Measurements from ENCODE around the gene TNFSF10. TPM values are rescaled to one million over a fixed set of nuclear protein-coding genes. Genes with fewer than 3 reads are reported as not detected.
"Not testable (repeated sequence)": the region's sequence is repeated elsewhere in the genome, so short reads cannot be mapped to it uniquely, and the experiment has no call there.

Gene TNFSF10
- polyA plus RNA-seq (2013): 11.1 and 12.8 TPM in 2 replicates

- H3K27ac ChIP-seq (ENCODE audit: low read depth, low read length): no peak within 1 kb of the TSS
- H3K27me3 ChIP-seq (ENCODE audit: insufficient read depth, low read length): no peaks in the 10 kb centered on the region
- H3K4me3 ChIP-seq (ENCODE audit: low read depth, low read length): no peak within 1 kb of the TSS
- H3K18ac ChIP-seq (ENCODE audit: low read length): no peak within 1 kb of the TSS
- no peak within 1 kb of the TSS for H2BK12ac ChIP-seq (ENCODE audit: low read length)
- H3K79me1 ChIP-seq (ENCODE audit: low read length): no peaks in the 10 kb centered on the region
- H4K12ac ChIP-seq (ENCODE audit: low read depth, low read length): no peak within 1 kb of the TSS
- no peak within 1 kb of the TSS for H3K9ac ChIP-seq (ENCODE audit: low read length)
- no peaks in the 10 kb centered on the region for H3K9me3 ChIP-seq (ENCODE audit: insufficient read depth, low read depth, low read length)
- H4K91ac ChIP-seq (ENCODE audit: low read depth, low read length): no peak within 1 kb of the TSS
- no peak within 1 kb of the TSS for H2BK5ac ChIP-seq (ENCODE audit: low read depth, low read length, poor library complexity)
- no peak within 1 kb of the TSS for H3K4me2 ChIP-seq (ENCODE audit: low read length)
- H2AK5ac ChIP-seq (ENCODE audit: low read length): no peak within 1 kb of the TSS
- H2BK120ac ChIP-seq (ENCODE audit: insufficient read depth, low read length, poor library complexity): no peak within 1 kb of the TSS
- peak in 1 of 2 donors; percentile 59 for DNase-seq
- H3K14ac ChIP-seq (ENCODE audit: low read length): no peak within 1 kb of the TSS
- no peak within 1 kb of the TSS for H2AFZ ChIP-seq (ENCODE audit: insufficient read depth, low read length, poor library complexity)
- no peak within 1 kb of the TSS for H3K4ac ChIP-seq (ENCODE audit: low read depth, low read length)
- H3K79me2 ChIP-seq (ENCODE audit: control insufficient read depth, insufficient read depth, low read length, poor library complexity): no peaks in the 10 kb centered on the region
- H3K36me3 ChIP-seq (ENCODE audit: control insufficient read depth in 1 of 2, insufficient read depth in 2 of 2, low read length in 2 of 2): no peaks in the 10 kb centered on the region
- WGBS (ENCODE audit: extremely low coverage, insufficient coverage, insufficient read length): no CpG with 5 or more reads among the region's 9 CpGs
- no peak within 1 kb of the TSS for H3K23ac ChIP-seq (ENCODE audit: low read length)
- no peaks in the 10 kb centered on the region for H3K4me1 ChIP-seq (ENCODE audit: control insufficient read depth in 1 of 2, insufficient read depth in 2 of 2, low read length in 2 of 2)
- H4K8ac ChIP-seq (ENCODE audit: low read depth, low read length): no peak within 1 kb of the TSS
Measured at GRCh38 chr3:172522871-172523818, at the start of gene TNFSF10. Gene TNFSF10 (minus strand): TSS chr3:172523430. CDS start chr3:172523384, 46 bp downstream.

GRCh38 chr3:172569128-172570008, 46.1 kb upstream of the TNFSF10 start:
- H3K4me3 ChIP-seq (ENCODE audit: low read depth, low read length): no peak overlapping the region
- no peaks in the 10 kb centered on the region for H3K27me3 ChIP-seq (ENCODE audit: insufficient read depth, low read length)
- no peak overlapping the region for H3K9ac ChIP-seq (ENCODE audit: low read length)
- no peak overlapping the region for H4K91ac ChIP-seq (ENCODE audit: low read depth, low read length)
- H3K23ac ChIP-seq (ENCODE audit: low read length): no peak overlapping the region
- H2AK5ac ChIP-seq (ENCODE audit: low read length): no peak overlapping the region
- H3K18ac ChIP-seq (ENCODE audit: low read length): no peak overlapping the region
- no peak overlapping the region for H2BK12ac ChIP-seq (ENCODE audit: low read length)
- no peak overlapping the region for H2BK120ac ChIP-seq (ENCODE audit: insufficient read depth, low read length, poor library complexity)
- H3K4me1 ChIP-seq (ENCODE audit: control insufficient read depth in 1 of 2, insufficient read depth in 2 of 2, low read length in 2 of 2): no peaks in the 10 kb centered on the region
- no peak overlapping the region for H4K8ac ChIP-seq (ENCODE audit: low read depth, low read length)
- no peak overlapping the region for H3K14ac ChIP-seq (ENCODE audit: low read length)
- H3K36me3 ChIP-seq (ENCODE audit: control insufficient read depth in 1 of 2, insufficient read depth in 2 of 2, low read length in 2 of 2): no peaks in the 10 kb centered on the region
- WGBS (ENCODE audit: extremely low coverage, insufficient coverage, insufficient read length): no CpG with 5 or more reads among the region's 4 CpGs
- no peak overlapping the region for H3K4me2 ChIP-seq (ENCODE audit: low read length)
- H3K27ac ChIP-seq (ENCODE audit: low read depth, low read length): no peak overlapping the region
- H2BK5ac ChIP-seq (ENCODE audit: low read depth, low read length, poor library complexity): no peak overlapping the region
- H2AFZ ChIP-seq (ENCODE audit: insufficient read depth, low read length, poor library complexity): no peak overlapping the region
- H4K12ac ChIP-seq (ENCODE audit: low read depth, low read length): no peak overlapping the region
- DNase-seq: no peak
- H3K9me3 ChIP-seq (ENCODE audit: insufficient read depth, low read depth, low read length): no peaks in the 10 kb centered on the region
- H3K79me2 ChIP-seq (ENCODE audit: control insufficient read depth, insufficient read depth, low read length, poor library complexity): no peaks in the 10 kb centered on the region
- H3K4ac ChIP-seq (ENCODE audit: low read depth, low read length): no peak overlapping the region
- no peaks in the 10 kb centered on the region for H3K79me1 ChIP-seq (ENCODE audit: low read length)

- Histone ChIP-seq H3K4ac (ENCODE audit: low read depth, low read length) (no peak overlapping the region), H3K9ac (ENCODE audit: low read length) (no peak overlapping the region), H3K4me1 (ENCODE audit: control insufficient read depth in 1 of 2, insufficient read depth in 2 of 2, low read length in 2 of 2) (no peaks in the 10 kb centered on the region), H2AK5ac (ENCODE audit: low read length) (no peak overlapping the region), H2BK5ac (ENCODE audit: low read depth, low read length, poor library complexity) (no peak overlapping the region), H2BK120ac (ENCODE audit: insufficient read depth, low read length, poor library complexity) (no peak overlapping the region), H3K36me3 (ENCODE audit: control insufficient read depth in 1 of 2, insufficient read depth in 2 of 2, low read length in 2 of 2) (no peaks in the 10 kb centered on the region), H3K18ac (ENCODE audit: low read length) (no peak overlapping the region), H3K4me2 (ENCODE audit: low read length) (no peak overlapping the region), H3K4me3 (ENCODE audit: low read depth, low read length) (no peak overlapping the region), H3K23ac (ENCODE audit: low read length) (no peak overlapping the region), H4K8ac (ENCODE audit: low read depth, low read length) (no peak overlapping the region), H3K27me3 (ENCODE audit: insufficient read depth, low read length) (no peaks in the 10 kb centered on the region), H3K79me2 (ENCODE audit: control insufficient read depth, insufficient read depth, low read length, poor library complexity) (no peaks in the 10 kb centered on the region), H3K14ac (ENCODE audit: low read length) (no peak overlapping the region), H4K91ac (ENCODE audit: low read depth, low read length) (no peak overlapping the region), H2BK12ac (ENCODE audit: low read length) (no peak overlapping the region), H3K27ac (ENCODE audit: low read depth, low read length) (no peak overlapping the region), H3K9me3 (ENCODE audit: insufficient read depth, low read depth, low read length) (no peaks in the 10 kb centered on the region), H3K79me1 (ENCODE audit: low read length) (no peaks in the 10 kb centered on the region), H2AFZ (ENCODE audit: insufficient read depth, low read length, poor library complexity) (no peak overlapping the region), H4K12ac (ENCODE audit: low read depth, low read length) (no peak overlapping the region)
- DNase-seq: no peak
- no CpG with 5 or more reads among the region's 2 CpGs for WGBS (ENCODE audit: extremely low coverage, insufficient coverage, insufficient read length)
Measured at GRCh38 chr3:172568701-172569100, 45.5 kb upstream of the TNFSF10 start.

- H3K4me1 ChIP-seq (ENCODE audit: control insufficient read depth in 1 of 2, insufficient read depth in 2 of 2, low read length in 2 of 2); H3K4me3 ChIP-seq (ENCODE audit: low read depth, low read length); H3K79me1 ChIP-seq (ENCODE audit: low read length); H2BK12ac ChIP-seq (ENCODE audit: low read length); H3K4ac ChIP-seq (ENCODE audit: low read depth, low read length); H3K27ac ChIP-seq (ENCODE audit: low read depth, low read length); H3K4me2 ChIP-seq (ENCODE audit: low read length); H2BK120ac ChIP-seq (ENCODE audit: insufficient read depth, low read length, poor library complexity); H4K12ac ChIP-seq (ENCODE audit: low read depth, low read length); H3K14ac ChIP-seq (ENCODE audit: low read length); H2AK5ac ChIP-seq (ENCODE audit: low read length); H3K18ac ChIP-seq (ENCODE audit: low read length); H3K23ac ChIP-seq (ENCODE audit: low read length); H3K36me3 ChIP-seq (ENCODE audit: control insufficient read depth in 1 of 2, insufficient read depth in 2 of 2, low read length in 2 of 2); H3K9ac ChIP-seq (ENCODE audit: low read length); H3K79me2 ChIP-seq (ENCODE audit: control insufficient read depth, insufficient read depth, low read length, poor library complexity); H2AFZ ChIP-seq (ENCODE audit: insufficient read depth, low read length, poor library complexity); H2BK5ac ChIP-seq (ENCODE audit: low read depth, low read length, poor library complexity); H3K27me3 ChIP-seq (ENCODE audit: insufficient read depth, low read length); H3K9me3 ChIP-seq (ENCODE audit: insufficient read depth, low read depth, low read length); H4K91ac ChIP-seq (ENCODE audit: low read depth, low read length); H4K8ac ChIP-seq (ENCODE audit: low read depth, low read length); DNase-seq: not testable (repeated sequence)
- no CpG with 5 or more reads among the region's 2 CpGs for WGBS (ENCODE audit: extremely low coverage, insufficient coverage, insufficient read length)
Measured at GRCh38 chr3:172566785-172567184, 43.6 kb upstream of the TNFSF10 start.

Data from trophoblast cell (in vitro differentiated cells and primary cell).